A673 (cell line): ENCODE measurements around the gene GPATCH2. TPM values are rescaled to one million over a fixed set of nuclear protein-coding genes. Genes with fewer than 3 reads are reported as not detected.

Experiments
- BruUV-seq: library from RNA; stranded (reverse); fragments of 400-500 nt; replicated peaks from 2 replicates; lab custom pipeline; 2021; lab: Mats Ljungman, UMichigan
- CTCF ChIA-PET: fragments of 300-600 bp; sonication (Branson Sonifier 250); formaldehyde crosslinking; loops from one replicate; lab custom pipeline; 2022; ENCODE audit warnings: antibody characterized with exemption; lab: Charles Lee
- POLR2A ChIA-PET: fragments of 300-600 bp; sonication (Branson Sonifier 250); formaldehyde crosslinking; loops from one replicate; lab custom pipeline; 2022; ENCODE audit warnings: antibody characterized with exemption; ENCODE audit not compliant: low non-redundant PET; lab: Charles Lee
- DNase-seq: peaks from one replicate; pipeline ENCODE4 v3.0.0-alpha.2; 2015; ENCODE audit warnings: low spot score
- H3K27ac ChIP-seq: fragments of 200-600 bp; sonication (generic); 2 replicates; pipeline ENCODE4 v1.5.1; 2016; ENCODE audit warnings: mixed run types, low read depth, mild to moderate bottlenecking, mixed read lengths, antibody characterized with exemption, low read length; ENCODE audit not compliant: poor library complexity, severe bottlenecking
- H3K27me3 ChIP-seq: fragments of 200-600 bp; sonication (generic); replicated peaks from 2 replicates; pipeline ENCODE4 v1.6.1; 2017; ENCODE audit warnings: mixed run types, low read depth, mild to moderate bottlenecking, mixed read lengths, antibody characterized with exemption, low read length; ENCODE audit not compliant: insufficient read depth, poor library complexity
- H3K36me3 ChIP-seq: fragments of 200-600 bp; sonication (generic); 2 replicates; pipeline ENCODE4 v1.6.1; 2016; ENCODE audit warnings: mixed run types, mild to moderate bottlenecking, mixed read lengths, antibody characterized with exemption, low read length; ENCODE audit not compliant: insufficient read depth, poor library complexity, severe bottlenecking
- H3K4me1 ChIP-seq: fragments of 200-600 bp; sonication (generic); 2 replicates; pipeline ENCODE4 v1.6.1; 2017; ENCODE audit warnings: mixed run types, mild to moderate bottlenecking, mixed read lengths, antibody characterized with exemption, low read length; ENCODE audit not compliant: insufficient read depth, poor library complexity, severe bottlenecking
- H3K4me3 ChIP-seq: fragments of 200-600 bp; sonication (generic); 2 replicates; pipeline ENCODE4 v1.5.1; 2016; ENCODE audit warnings: low read depth, mixed run types, mild to moderate bottlenecking, mixed read lengths, low read length; ENCODE audit not compliant: poor library complexity, severe bottlenecking
- H3K9me3 ChIP-seq: fragments of 200-600 bp; sonication (generic); 2 replicates; pipeline ENCODE4 v1.6.1; 2016; ENCODE audit warnings: mixed run types, low read depth, mild to moderate bottlenecking, mixed read lengths, antibody characterized with exemption, low read length; ENCODE audit not compliant: poor library complexity, severe bottlenecking
- CTCF ChIP-seq: fragments of 300-800, 200-600 bp; sonication (generic); conservative IDR thresholded peaks from 2 replicates; pipeline ENCODE4 v1.5.1; 2017; ENCODE audit warnings: low read depth, mild to moderate bottlenecking, antibody characterized with exemption, low read length, moderate library complexity, mixed read lengths
- EZH2 ChIP-seq: fragments of 200-600 bp; sonication (generic); IDR thresholded peaks from 2 replicates; pipeline ENCODE4 v1.6.1; 2017; ENCODE audit warnings: borderline replicate concordance, low read depth, mild to moderate bottlenecking, mixed read lengths, antibody characterized with exemption, low read length; ENCODE audit not compliant: poor library complexity, severe bottlenecking
- intact Hi-C: fragments of 100-400 bp; cut with micrococcal nuclease; formaldehyde crosslinking; loops from one replicate; pipeline ENCODE4 v1.10.0; 2022; ENCODE audit not compliant: unreplicated experiment
- total RNA-seq: library from RNA; stranded (reverse); gene quantifications from 2 replicates; pipeline ENCODE4 v1.2.3, GENCODE V29; 2021

Gene GPATCH2
- total RNA-seq, 1 experiment from 2014 or later: 15.3 TPM

- CTCF ChIA-PET: no interaction called here
- BruUV-seq: no TSS peak
These were observed 213.5 kb downstream of the GPATCH2 start for GRCh38 chr1:217417363-217417762.

GRCh38 chr1:217407534-217408001 is 223.3 kb downstream of the GPATCH2 start:
- no peak overlapping the region for H3K4me3 ChIP-seq
- ChIA-PET CTCF (no interaction called here), POLR2A (no interaction called here)
- intact Hi-C loops: no loop called here
- H3K36me3 ChIP-seq: no peaks in the 10 kb centered on the region
- no peak overlapping the region for H3K27ac ChIP-seq
- no peaks in the 10 kb centered on the region for H3K4me1 ChIP-seq
- no TSS peak for BruUV-seq
- no peaks in the 10 kb centered on the region for H3K27me3 ChIP-seq
- no peak for TF ChIP-seq EZH2
- no peak for TF ChIP-seq CTCF
- H3K9me3 ChIP-seq: no peaks in the 10 kb centered on the region
- DNase-seq: no peak

More at GRCh38 chr1:217417363-217417762, 213.5 kb downstream of the GPATCH2 start:
- no peaks in the 10 kb centered on the region for H3K36me3 ChIP-seq
- no peaks in the 10 kb centered on the region for H3K9me3 ChIP-seq
- POLR2A ChIA-PET: no interaction called here
- no peak overlapping the region for H3K27ac ChIP-seq
- no peak for DNase-seq
- no peak overlapping the region for H3K4me3 ChIP-seq
- intact Hi-C loops: no loop called here
- no peaks in the 10 kb centered on the region for H3K27me3 ChIP-seq
- H3K4me1 ChIP-seq: no peaks in the 10 kb centered on the region
- no peak for TF ChIP-seq CTCF
- no peak for TF ChIP-seq EZH2

- ChIA-PET CTCF (no interaction called here), POLR2A (no interaction called here)
- Histone ChIP-seq H3K27ac (no peak overlapping the region), H3K4me1 (no peaks in the 10 kb centered on the region), H3K9me3 (no peaks in the 10 kb centered on the region), H3K27me3 (no peaks in the 10 kb centered on the region), H3K4me3 (no peak overlapping the region), H3K36me3 (no peaks in the 10 kb centered on the region)
- DNase-seq: no peak
- intact Hi-C loops: no loop called here
- BruUV-seq: no TSS peak
- TF ChIP-seq CTCF (no peak), EZH2 (no peak)
These were observed 227.7 kb downstream of the GPATCH2 start for GRCh38 chr1:217403026-217403720.
